Measurements from ENCODE around the gene CNDP1. TPM values are rescaled to one million over a fixed set of nuclear protein-coding genes. Genes with fewer than 3 reads are reported as not detected.
A peak's percentile ranks its signal among the peaks of the same experiment; 100 is the strongest.

Gene CNDP1
- total RNA-seq, 1 donor from 2014 or later: 0.31 TPM

- no peak for DNase-seq (ENCODE audit: low spot score)
These were observed 45.3 kb downstream of the CNDP1 start for GRCh38 chr18:74579496-74580065.

- no peak for DNase-seq (ENCODE audit: low spot score)
These were observed 48.3 kb downstream of the CNDP1 start for GRCh38 chr18:74582642-74583041.

- DNase-seq (ENCODE audit: low spot score): no peak
These were observed 53.1 kb downstream of the CNDP1 start for GRCh38 chr18:74587441-74587840.

GRCh38 chr18:74589021-74589420 lies 54.7 kb downstream of the CNDP1 start:
- DNase-seq (ENCODE audit: low spot score): no peak

GRCh38 chr18:74589811-74590210 lies 55.5 kb downstream of the CNDP1 start:
- no peak for DNase-seq (ENCODE audit: low spot score)

- DNase-seq (ENCODE audit: low spot score): no peak
These were observed 56.4 kb downstream of the CNDP1 start for GRCh38 chr18:74590671-74591070.

GRCh38 chr18:74595431-74595830 lies 61.1 kb downstream of the CNDP1 start:
- DNase-seq (ENCODE audit: low spot score): no peak

GRCh38 chr18:74597034-74597661 lies 62.8 kb downstream of the CNDP1 start:
- peak; percentile 67 for DNase-seq (ENCODE audit: low spot score)

GRCh38 chr18:74597662-74598349 lies 63.5 kb downstream of the CNDP1 start, which contains the start of gene ZNF407:
Gene ZNF407, plus strand, starts transcription at chr18:74597870. Its CDS starts 33,150 bp downstream, at chr18:74631020.
- peak; percentile 92 for DNase-seq (ENCODE audit: low spot score)

GRCh38 chr18:74598350-74599001 lies 64.2 kb downstream of the CNDP1 start:
- DNase-seq (ENCODE audit: low spot score): peak; percentile 52

GRCh38 chr18:74604361-74604760 lies 70.1 kb downstream of the CNDP1 start:
- DNase-seq (ENCODE audit: low spot score): no peak

GRCh38 chr18:74604774-74605173 lies 70.5 kb downstream of the CNDP1 start:
- no peak for DNase-seq (ENCODE audit: low spot score)

GRCh38 chr18:74608681-74609080 lies 74.4 kb downstream of the CNDP1 start:
- no peak for DNase-seq (ENCODE audit: low spot score)

GRCh38 chr18:74609535-74609934 lies 75.2 kb downstream of the CNDP1 start:
- DNase-seq (ENCODE audit: low spot score): no peak

GRCh38 chr18:74610051-74610615 lies 75.8 kb downstream of the CNDP1 start:
- DNase-seq (ENCODE audit: low spot score): no peak

- no peak for DNase-seq (ENCODE audit: low spot score)
These were observed 76.6 kb downstream of the CNDP1 start for GRCh38 chr18:74610860-74611259.

GRCh38 chr18:74611765-74612164 lies 77.5 kb downstream of the CNDP1 start:
- DNase-seq (ENCODE audit: low spot score): no peak

GRCh38 chr18:74613381-74613780 lies 79.1 kb downstream of the CNDP1 start:
- DNase-seq (ENCODE audit: low spot score): no peak

- DNase-seq (ENCODE audit: low spot score): no peak
These were observed 82.2 kb downstream of the CNDP1 start for GRCh38 chr18:74616494-74616893.

GRCh38 chr18:74617486-74617885 lies 83.2 kb downstream of the CNDP1 start:
- no peak for DNase-seq (ENCODE audit: low spot score)

GRCh38 chr18:74622072-74622471 lies 87.8 kb downstream of the CNDP1 start:
- no peak for DNase-seq (ENCODE audit: low spot score)
